ENCODE measurements around the gene GALNT1.

Gene GALNT1

DNA sequence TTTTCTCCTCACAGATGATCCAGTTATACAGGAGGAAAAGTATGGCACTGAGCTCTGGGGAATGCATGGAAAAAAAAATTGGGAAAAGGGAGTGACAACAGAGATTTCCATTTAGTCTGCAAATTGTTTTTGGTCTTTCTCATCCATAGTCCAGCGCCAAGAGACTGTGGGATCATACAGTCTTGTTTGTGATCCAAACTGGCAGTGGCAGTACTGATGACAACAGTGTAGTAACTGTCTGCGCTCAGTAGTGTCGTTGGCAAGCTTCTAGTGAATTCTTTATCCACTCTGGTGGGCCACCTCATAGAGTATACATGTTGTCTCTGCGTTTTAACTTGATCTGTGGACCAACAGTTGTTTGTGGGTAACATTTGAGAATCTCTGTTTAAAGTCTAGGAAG is 37.9 kb downstream of the GALNT1 start:
- DNase-seq: no peak

DNA sequence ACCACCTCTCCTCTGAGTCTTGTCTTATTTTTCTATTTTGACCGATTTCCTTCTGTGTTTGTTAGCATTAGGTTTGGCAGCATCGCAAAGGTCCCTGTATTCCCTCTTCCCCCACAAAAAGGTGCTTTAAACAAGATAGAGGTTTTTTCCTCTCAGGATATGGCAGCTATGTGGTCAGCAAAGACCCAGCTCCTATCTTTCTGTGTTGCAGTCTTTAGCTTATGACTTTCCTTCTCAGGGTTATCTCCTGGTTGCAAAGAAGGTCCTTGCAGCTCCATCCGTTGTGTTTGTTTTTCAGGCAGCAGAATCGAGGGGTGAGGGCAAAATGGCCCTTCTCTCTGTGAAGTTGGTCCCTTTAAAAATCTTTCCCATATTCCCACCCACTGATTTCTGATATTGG is 38.4 kb downstream of the GALNT1 start:
- DNase-seq: no peak

DNA sequence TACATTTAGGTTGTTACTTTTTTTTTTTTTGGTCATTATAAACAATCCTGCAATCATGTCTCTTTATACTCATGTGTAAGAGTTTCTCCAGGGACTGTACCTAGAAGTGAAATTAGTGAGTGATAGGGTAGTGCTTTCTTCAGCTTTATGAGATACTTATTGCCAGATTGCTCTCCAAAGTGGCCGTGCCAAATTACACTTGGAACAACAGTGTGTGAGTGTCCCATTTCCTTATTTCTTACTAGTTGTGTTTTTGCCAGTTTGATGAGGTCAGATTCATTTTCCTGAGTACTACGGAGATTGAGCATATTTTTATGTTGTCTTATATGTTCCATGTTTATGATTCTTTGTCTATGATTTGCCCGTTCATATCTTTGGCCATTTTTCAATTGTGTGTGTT is 39.2 kb downstream of the GALNT1 start:
- DNase-seq: no peak

DNA sequence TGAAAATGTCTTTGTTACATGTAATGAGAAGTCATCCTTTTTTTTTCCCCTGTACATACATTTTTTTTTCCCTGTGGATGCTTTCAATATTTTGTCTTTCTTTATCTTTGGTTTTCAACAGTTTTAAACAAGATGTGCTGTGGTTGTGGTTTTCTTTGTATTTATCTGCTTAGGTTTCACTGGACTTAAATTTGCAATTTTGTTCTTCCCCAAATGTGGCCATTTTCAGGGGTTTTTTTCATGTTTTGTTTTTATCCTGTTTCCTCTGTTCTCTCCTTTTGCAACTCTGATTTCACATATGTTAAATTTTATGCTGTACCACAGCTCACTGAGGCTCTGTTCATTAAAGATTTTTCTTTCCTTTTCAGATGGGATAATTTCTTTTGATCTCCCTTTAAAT is 41.7 kb downstream of the GALNT1 start:
- no peak for DNase-seq

DNA sequence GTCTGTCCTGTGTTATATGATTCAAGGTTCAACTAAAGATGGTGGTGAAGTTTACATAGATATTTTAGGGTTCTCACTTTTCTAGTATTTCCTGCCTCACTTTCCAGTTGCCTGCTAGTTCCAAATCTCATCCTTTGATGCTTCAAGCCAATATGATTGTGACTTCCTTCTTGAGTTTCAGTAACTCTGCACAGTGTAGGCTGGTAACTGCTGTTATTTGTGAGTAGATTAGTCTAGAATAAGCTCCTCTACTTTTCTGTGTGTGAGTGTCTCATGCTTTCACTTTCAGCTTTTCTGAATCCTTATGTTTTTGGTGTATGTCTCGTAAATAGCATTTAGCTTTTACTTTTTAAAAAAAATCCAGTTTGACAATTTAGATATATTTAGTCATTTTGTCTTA is 42.6 kb downstream of the GALNT1 start:
- DNase-seq: no peak

DNA sequence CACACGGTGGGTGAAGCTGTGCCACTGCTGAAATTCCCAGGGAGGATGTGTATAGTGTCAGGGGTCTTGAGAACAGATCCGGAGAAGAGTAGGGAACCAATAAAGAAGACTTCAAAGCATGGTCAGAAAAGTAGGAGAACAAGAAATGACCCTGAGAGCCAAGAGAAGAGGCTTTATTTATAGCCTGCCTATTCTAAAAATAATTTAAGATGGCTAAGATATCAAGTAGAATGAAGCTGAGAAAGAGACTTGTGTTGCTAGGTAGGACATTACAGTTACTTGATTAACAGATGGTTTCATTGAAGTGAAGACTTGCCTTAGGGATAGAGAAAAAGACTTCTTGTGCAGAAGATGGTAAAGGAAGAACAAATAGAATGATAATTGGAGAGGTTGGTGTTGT is 43.7 kb downstream of the GALNT1 start:
- DNase-seq: no peak

DNA sequence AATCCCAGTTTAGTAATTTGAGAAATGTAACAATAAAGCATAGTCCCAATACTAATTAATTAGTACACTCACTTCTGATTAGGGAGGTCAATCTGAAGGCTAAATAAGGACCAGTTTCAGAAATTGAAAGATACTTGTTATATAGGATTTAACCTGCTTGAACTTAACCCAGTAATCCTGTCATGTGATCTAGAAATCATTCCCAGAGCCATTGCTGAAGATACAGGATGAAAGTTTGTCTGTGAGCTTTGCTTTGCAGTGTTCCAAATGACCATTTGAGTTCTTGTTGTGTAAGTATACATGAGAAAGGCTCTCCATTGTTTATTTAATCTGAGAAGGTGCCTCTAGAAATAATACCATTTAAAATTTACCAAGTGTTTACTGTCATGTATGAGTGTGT is 52.2 kb downstream of the GALNT1 start:
- no peak for DNase-seq

DNA sequence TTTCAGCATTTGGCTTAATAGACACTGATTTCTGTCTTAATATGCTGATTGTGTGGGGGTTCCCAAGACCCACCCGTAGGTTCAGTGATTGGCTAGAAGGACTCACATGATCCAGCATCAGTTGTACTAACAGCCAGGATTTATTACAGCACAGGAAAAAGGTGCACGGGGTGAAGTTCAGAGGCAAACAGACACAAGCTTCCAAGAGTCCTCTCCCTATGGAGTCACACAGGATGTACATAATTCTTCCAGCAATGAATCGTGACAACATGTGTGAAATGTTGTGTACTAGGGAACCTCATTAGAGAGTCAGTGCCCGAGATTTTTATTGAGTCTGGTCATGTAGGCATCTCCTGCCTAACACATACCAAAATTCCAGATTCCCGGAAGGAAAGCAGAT is 52.8 kb downstream of the GALNT1 start:
- no peak for DNase-seq

DNA sequence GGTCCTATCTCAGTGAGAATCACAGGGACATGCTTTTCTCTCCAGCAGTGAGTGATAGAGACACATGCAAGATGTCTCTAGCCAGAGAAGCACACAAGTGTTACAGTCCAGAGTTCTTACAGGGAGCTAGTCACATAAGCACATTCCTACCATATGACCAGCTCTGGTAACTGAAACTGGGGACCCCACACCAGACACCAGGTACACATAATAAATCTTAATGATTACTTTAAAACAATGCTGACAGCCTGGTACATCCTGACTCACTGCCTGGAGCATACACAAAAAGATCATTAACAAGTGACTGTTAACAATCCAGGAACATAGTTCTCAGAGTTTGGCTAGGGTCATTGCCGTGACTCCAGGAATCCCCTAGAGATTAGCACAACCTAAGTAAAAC is 53.6 kb downstream of the GALNT1 start:
- DNase-seq: no peak

DNA sequence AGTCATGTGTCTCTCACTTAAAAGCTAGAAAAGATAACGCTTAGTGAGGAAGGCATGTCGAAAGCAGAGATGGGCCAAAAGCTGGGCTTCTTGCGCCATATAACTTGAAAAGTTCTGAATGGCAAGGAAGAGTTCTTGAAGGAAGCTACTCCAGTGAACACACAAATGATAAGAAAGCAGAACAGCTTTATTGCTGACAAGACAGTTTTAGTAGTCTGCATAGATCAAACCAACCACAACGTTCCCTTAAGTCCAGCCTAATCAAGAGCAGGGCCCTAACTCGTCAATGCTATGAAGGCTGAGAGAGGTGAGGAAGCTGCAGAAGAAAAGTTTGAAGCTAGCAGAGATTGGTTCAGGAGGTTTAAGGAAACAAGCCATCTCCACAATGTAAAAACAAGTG is 55.7 kb downstream of the GALNT1 start:
- DNase-seq: no peak

DNA sequence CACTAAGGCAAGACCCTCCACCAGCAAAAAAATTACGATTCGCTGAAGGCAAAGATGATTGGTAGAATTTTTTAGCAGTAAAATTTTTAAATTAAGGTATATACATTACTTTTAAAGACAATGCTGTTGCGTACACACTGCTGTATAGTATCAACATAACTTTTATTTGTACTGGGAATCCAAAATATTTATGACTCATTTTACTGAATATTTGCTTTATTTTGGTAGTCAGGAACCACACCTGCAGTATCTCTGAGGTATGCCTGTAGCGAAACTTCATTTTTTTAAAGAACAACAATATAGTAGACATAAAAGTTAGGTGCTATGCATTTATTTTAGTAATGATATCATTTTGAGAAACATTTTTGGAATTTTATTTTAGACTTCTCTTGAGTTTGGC is 57.8 kb downstream of the GALNT1 start:
- DNase-seq: no peak

DNA sequence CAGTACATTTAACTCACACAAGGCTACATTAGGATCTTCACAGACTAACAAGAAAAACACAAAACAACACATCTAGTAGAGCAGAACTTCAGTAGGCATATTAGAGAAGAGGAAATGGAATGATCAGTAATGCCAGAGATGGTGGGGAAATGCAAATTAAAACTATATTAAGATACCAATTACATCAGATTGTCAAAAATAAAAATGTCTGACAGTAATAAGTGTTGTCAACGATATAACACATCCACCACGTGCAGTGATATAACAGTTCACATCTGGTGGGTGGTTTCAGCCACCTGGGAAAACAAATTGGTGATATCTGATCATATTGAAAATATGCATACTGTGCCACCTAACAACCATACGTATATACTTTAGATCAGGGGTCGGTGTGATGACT is 59.9 kb downstream of the GALNT1 start:
- DNase-seq: no peak

DNA sequence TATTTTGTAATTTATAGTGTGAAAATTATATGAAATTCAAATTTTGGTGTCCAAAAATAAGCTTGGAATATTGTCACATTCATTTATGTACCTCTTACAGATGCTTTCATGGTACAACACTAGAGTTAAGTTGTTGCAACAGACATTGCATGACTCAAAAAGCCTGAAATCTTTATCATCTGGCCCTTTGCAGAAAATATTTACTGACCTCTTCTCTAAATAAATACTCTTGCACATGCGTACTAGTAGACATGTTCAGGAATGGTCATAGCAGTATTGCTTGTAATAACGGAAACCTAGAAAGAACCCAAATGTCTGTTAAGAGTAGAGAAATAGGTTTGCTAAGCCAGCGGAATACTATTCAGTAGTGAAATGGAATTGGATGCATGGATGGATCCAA is 60.4 kb downstream of the GALNT1 start:
- no peak for DNase-seq

DNA sequence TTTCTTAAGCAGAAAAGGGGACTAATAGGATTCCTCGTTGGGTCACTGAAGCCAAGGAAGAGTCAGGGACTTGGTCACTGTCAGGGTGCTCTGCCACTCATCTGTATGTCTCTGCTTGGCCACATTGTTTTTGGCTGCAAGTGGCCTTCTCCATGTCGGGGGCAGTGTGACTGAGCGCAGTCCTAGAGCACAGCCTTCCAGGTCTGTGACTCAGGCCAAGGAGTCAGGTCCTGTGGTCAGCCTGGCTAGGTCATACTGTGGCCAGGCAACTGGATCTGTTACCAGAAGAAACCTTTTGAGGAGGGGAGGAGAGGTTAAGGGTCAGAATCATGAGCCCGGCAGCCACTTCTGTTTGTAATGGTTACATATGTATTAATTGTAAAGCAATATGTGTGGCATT is 61.3 kb downstream of the GALNT1 start:
- no peak for DNase-seq

DNA sequence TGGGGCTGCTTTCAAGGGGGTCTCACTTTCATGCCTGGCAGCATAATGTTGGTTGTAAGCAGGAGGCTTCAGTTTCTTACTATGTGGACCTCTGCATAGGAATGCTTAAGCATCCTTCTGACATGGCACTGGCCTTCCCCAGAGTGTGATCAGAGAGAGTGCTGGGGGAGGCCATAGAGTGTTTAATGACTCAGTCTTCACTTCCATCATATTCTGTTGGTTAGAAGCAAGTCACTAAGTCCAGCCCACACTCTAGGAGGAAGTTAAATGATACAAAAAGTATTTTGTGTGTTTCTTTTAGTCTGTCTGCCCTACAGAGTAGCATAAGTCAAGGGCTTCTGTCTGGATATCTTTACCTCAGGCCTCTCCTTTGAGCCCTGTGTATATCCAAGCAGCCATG is 64.9 kb downstream of the GALNT1 start:
- no peak for DNase-seq

DNA sequence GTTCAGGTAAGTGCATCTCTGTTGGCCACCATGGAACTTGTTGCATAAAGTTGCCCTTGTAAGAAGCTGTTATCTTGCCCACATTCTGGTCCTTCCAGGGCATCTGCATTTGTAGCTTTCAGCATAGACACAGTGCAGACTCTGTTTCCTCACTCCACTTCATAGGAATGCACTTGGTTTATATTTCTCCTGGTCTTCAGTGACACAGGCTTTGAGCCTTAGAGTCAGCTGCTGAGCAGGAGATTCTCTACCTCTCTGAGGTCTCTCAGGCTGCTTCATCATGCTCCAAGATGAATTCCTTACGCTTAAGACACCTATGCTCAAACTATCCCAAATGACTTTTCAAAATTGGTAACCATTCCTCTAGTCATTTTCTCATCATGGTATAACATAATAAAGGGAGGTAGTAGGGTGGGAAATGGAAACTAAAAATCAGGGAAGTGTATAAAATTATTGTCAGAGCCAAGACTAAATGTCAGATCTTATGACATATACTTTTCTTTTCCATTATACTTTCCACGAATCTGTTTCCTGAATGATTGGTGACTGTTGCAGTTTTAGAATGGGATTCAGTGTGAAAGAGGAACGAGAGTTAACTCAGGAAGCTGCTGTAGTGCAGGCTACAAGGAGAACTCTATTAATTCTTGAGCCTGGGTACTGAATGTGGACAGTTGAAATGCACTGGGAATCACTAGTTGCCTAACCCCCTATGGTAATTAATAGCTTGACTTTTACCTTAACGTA is 72.0 kb downstream of the GALNT1 start:
- no peak for DNase-seq

DNA sequence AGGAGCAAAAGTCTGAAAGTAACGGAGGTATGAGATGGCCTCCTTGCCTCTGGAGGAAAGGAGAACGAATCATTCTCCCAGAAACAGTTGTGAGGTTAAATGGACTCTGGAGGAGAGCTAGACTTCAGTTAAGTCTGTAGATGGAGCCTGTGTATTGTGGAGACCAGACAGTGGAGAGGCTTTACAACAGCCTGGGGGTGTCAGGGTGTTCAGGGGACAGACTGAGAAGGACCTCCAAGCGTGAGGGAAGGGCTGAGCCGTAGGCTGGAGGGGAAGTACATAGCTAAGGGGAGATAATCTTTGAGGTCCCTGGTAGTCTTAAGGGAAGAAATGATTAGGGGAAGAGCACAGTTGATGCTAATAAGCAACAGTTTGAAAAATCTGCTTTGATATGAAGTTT is 76.6 kb downstream of the GALNT1 start:
- no peak for DNase-seq

DNA sequence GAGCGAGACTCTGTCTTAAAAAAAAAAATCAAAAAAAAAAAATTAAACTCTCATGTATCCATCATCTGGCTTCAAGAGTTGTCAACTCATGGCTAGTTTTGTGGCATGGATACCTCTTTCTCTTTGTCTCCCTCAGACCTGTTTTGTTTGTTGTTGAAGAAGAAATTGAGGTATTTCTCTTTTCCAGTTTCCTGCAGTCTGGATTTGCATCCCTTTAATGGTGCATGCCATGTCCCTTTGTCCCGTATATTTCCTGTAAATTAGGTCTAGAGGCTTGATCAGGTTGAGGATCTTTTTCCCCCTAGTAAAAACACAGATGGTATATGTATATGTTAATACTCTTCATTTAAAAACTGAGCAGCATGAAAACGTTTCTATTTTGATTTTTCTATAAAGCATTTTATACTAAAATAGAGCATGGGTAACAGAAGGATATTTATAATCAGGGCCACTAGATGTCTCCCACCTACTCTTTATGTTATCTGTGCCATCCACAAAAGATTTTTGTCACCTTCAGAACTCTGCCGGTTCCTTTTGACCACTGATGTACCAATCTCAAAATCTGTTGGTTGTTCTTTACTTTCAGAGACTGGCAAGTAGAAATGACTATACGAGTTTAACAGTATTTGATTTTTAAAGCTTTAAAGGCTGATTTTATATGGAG is 80.1 kb downstream of the GALNT1 start:
- no peak for DNase-seq

DNA sequence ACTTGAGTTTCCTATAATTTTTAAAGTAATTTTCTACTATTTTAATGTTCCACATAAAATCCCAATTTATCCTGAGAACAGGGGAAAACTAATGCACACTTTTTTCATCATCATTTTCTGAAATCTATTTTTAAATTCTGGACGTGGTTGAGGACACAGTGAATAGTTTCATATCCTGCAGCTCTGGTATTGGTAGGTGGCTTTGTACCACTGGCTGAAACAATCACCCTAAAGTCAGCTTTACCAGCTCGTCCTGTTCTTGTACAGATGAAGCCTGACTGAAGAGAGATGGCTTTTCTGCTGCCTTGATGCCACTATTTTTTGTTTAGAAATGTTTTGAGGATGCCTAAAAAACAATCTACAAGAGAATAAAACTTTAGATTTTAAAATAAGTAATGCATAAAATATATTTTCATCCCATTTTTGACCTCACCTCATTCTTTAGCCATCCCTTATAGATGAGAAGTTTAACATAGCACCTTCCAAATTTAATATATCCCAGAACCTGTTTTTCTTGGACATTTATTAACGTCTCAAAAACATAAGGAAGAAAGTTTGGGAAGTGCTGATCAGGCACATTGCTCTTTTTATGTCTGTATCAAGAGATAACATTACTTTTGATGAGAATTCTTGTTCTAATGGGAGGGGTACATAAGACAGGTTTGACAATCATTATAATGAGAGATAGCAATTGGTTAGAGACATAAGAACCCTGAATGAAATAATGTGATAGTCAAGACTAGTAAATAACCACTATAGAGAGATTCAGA is 80.9 kb downstream of the GALNT1 start:
- DNase-seq: no peak

DNA sequence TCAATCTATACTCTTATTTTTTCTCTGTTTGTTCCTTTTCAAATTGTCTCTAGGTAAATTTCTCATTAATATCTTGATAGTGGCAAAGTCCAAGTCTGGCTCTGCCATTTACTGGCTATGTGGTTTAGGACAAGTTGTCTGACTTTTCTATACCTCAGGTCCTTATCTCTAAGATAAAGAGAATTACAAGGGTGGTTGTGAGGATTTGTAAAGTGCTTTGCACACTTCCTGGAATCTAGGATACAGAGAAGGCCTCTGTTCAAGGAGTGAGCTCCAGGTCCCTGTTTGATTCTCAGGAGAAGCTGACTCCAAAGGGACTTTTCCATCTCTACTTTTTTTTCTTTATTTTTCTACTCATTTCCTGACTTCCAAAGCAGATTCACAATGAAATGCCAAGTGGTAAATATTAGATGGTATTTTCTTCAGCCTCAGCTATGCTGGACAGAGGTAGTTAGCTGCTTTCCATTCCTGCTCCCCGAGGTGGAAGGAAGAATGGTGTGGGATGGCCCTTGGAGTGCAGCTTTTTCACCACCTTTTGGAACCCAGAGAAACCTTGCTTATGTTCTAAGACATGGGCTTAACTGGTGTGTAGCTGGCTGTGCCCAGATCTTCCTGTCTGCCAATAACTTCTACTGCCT is 90.5 kb downstream of the GALNT1 start:
- DNase-seq: no peak

DNA sequence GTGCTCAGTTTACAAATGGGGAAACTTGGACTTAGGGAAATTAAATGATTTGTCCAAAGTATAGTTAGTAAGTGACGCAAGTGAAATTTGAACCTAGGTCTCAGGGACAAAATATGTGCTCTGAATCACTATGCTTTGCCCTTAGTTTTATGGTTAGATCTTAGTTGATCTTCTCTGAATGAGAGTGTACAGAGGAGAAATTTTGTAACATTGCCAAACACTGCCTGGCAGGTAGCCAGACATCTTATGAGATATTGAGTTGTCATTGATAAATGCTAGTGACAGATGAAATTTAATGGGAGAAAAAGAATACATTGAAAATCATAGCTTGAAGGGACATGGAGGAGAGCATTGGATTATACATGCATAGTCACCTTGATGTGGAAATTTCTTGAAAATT is 91.4 kb downstream of the GALNT1 start:
- DNase-seq: no peak

DNA sequence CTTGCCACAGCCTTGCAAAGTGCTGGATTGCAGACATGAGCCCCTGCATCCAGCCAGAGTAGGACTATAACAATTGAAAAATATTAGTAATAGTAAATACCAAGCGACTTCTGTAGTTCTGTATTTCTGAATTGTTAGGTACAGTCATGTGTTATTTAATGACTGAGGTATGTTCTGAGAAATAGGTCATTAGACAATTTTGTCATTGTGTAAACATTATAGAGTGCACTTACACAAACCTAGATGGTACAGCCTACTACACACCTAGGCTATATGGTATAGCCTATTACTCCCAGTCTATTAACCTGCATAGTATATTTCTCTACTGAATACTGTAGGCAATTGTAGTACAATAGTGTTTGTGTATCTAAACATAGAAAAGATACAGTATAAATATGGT is 92.1 kb downstream of the GALNT1 start:
- no peak for DNase-seq

DNA sequence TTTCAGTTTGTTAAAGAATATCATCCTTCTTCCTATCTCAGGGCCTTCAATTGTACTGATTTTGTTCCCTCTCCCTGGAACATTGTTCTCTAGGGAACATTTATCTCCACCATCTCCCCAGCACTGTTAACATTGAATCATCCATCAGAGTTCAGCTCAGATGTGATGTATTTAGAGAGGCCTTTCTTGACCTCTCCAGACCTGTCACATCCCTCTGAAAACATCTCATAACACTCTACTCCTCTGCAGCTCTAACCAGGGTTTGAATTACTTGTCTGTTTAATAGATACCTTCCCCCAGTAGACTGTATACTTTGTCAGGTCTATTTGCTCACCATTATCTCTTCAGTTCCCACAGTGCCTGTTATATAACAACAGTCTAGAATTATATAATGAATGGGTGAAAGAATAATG is 98.6 kb downstream of the GALNT1 start:
- DNase-seq: no peak
